Measurements from ENCODE around the gene KCTD10. TPM values are rescaled to one million over a fixed set of nuclear protein-coding genes. Genes with fewer than 3 reads are reported as not detected.

Gene KCTD10
- total and polyA plus RNA-seq, 4 donors: 4.2 to 20.1 (median 9.9) TPM

GRCh38 chr12:109504068-109504467 lies 27.0 kb upstream of the KCTD10 start:
- no peaks in the 10 kb centered on the region for H3K4me1 ChIP-seq (ENCODE audit: control insufficient read depth in 4 of 4, insufficient read depth in 4 of 4, low read length in 3 of 4)
- 76% methylated on average over 1 of the region's 1 CpG for WGBS
- no peak for DNase-seq (ENCODE audit: low spot score)
- no peak overlapping the region for H3K4me3 ChIP-seq (ENCODE audit: low read depth in 1 of 3, low read length in 3 of 3)
- H3K9ac ChIP-seq (ENCODE audit: low read depth in 1 of 2, low read length in 2 of 2): no peak overlapping the region
- no peaks in the 10 kb centered on the region for H3K9me3 ChIP-seq (ENCODE audit: control insufficient read depth in 4 of 4, low read length in 3 of 4)
- H3K27ac ChIP-seq (ENCODE audit: low read depth in 1 of 2, low read length in 2 of 2): no peak overlapping the region
- H3K36me3 ChIP-seq (ENCODE audit: control insufficient read depth in 4 of 4, insufficient read depth in 3 of 4, low read depth in 1 of 4, low read length in 3 of 4): peaks cover 19 to 97% (median 78%) of the 10 kb centered on the region in 4 donors
- H3K27me3 ChIP-seq (ENCODE audit: control insufficient read depth in 4 of 4, insufficient read depth in 4 of 4, low read length in 3 of 4): no peaks in the 10 kb centered on the region
- TF ChIP-seq TAF1 (conservative IDR thresholded peaks at IDR 0.05): no peak
- no peak for TF ChIP-seq FOXA2 (IDR thresholded peaks at IDR 0.05)
- TF ChIP-seq NR2F2 (IDR thresholded peaks at IDR 0.05): no peak

- H3K36me3 ChIP-seq (ENCODE audit: control insufficient read depth in 4 of 4, insufficient read depth in 3 of 4, low read depth in 1 of 4, low read length in 3 of 4): peaks cover 21 to 97% (median 80%) of the 10 kb centered on the region in 4 donors
- no peak overlapping the region for H3K9ac ChIP-seq (ENCODE audit: low read depth in 1 of 2, low read length in 2 of 2)
- WGBS: 76% methylated on average over 3 of the region's 3 CpGs
- TF ChIP-seq HNF4G (IDR thresholded peaks at IDR 0.05): no peak
- no peak for TF ChIP-seq YY1 (IDR thresholded peaks at IDR 0.05)
- no peak overlapping the region for H3K4me3 ChIP-seq (ENCODE audit: low read depth in 1 of 3, low read length in 3 of 3)
- H3K9me3 ChIP-seq (ENCODE audit: control insufficient read depth in 4 of 4, low read length in 3 of 4): no peaks in the 10 kb centered on the region
- no peak overlapping the region for H3K27ac ChIP-seq (ENCODE audit: low read depth in 1 of 2, low read length in 2 of 2)
- H3K4me1 ChIP-seq (ENCODE audit: control insufficient read depth in 4 of 4, insufficient read depth in 4 of 4, low read length in 3 of 4): no peaks in the 10 kb centered on the region
- no peak for DNase-seq (ENCODE audit: low spot score)
- H3K27me3 ChIP-seq (ENCODE audit: control insufficient read depth in 4 of 4, insufficient read depth in 4 of 4, low read length in 3 of 4): no peaks in the 10 kb centered on the region
Observed at GRCh38 chr12:109503611-109504010, 26.5 kb upstream of the KCTD10 start.

GRCh38 chr12:109502332-109502731 lies 25.2 kb upstream of the KCTD10 start:
- H3K36me3 ChIP-seq (ENCODE audit: control insufficient read depth in 4 of 4, insufficient read depth in 3 of 4, low read depth in 1 of 4, low read length in 3 of 4): peaks cover 23 to 97% (median 81%) of the 10 kb centered on the region in 4 donors
- no peak overlapping the region for H3K27ac ChIP-seq (ENCODE audit: low read depth in 1 of 2, low read length in 2 of 2)
- no peak for DNase-seq (ENCODE audit: low spot score)
- no peak overlapping the region for H3K9ac ChIP-seq (ENCODE audit: low read depth in 1 of 2, low read length in 2 of 2)
- WGBS: 95% methylated on average over 5 of the region's 5 CpGs
- H3K4me3 ChIP-seq (ENCODE audit: low read depth in 1 of 3, low read length in 3 of 3): no peak overlapping the region
- no peak for TF ChIP-seq TAF1 (conservative IDR thresholded peaks at IDR 0.05)
- no peak for TF ChIP-seq CTCF (IDR thresholded peaks at IDR 0.05; ENCODE audit: low read depth, low read length, missing input control)
- no peak for TF ChIP-seq HNF4A (conservative IDR thresholded peaks at IDR 0.05)
- no peak for TF ChIP-seq EGR1 (IDR thresholded peaks at IDR 0.05; ENCODE audit: low read depth in 2 of 2)
- TF ChIP-seq RAD21 (IDR thresholded peaks at IDR 0.05): no peak
- TF ChIP-seq ATF3 (IDR thresholded peaks at IDR 0.05): no peak
- no peak for TF ChIP-seq JUND (IDR thresholded peaks at IDR 0.05)
- no peaks in the 10 kb centered on the region for H3K4me1 ChIP-seq (ENCODE audit: control insufficient read depth in 4 of 4, insufficient read depth in 4 of 4, low read length in 3 of 4)
- H3K9me3 ChIP-seq (ENCODE audit: control insufficient read depth in 4 of 4, low read length in 3 of 4): no peaks in the 10 kb centered on the region
- no peaks in the 10 kb centered on the region for H3K27me3 ChIP-seq (ENCODE audit: control insufficient read depth in 4 of 4, insufficient read depth in 4 of 4, low read length in 3 of 4)

GRCh38 chr12:109501299-109501698 lies 24.2 kb upstream of the KCTD10 start:
- TF ChIP-seq SP1 (IDR thresholded peaks at IDR 0.05): no peak
- H3K4me3 ChIP-seq (ENCODE audit: low read depth in 1 of 3, low read length in 3 of 3): no peak overlapping the region
- no peak overlapping the region for H3K27ac ChIP-seq (ENCODE audit: low read depth in 1 of 2, low read length in 2 of 2)
- H3K27me3 ChIP-seq (ENCODE audit: control insufficient read depth in 4 of 4, insufficient read depth in 4 of 4, low read length in 3 of 4): no peaks in the 10 kb centered on the region
- H3K4me1 ChIP-seq (ENCODE audit: control insufficient read depth in 4 of 4, insufficient read depth in 4 of 4, low read length in 3 of 4): no peaks in the 10 kb centered on the region
- no peak for DNase-seq (ENCODE audit: low spot score)
- 94% methylated on average over 6 of the region's 6 CpGs for WGBS
- H3K36me3 ChIP-seq (ENCODE audit: control insufficient read depth in 4 of 4, insufficient read depth in 3 of 4, low read depth in 1 of 4, low read length in 3 of 4): peaks cover 20 to 88% (median 80%) of the 10 kb centered on the region in 4 donors
- H3K9ac ChIP-seq (ENCODE audit: low read depth in 1 of 2, low read length in 2 of 2): no peak overlapping the region
- H3K9me3 ChIP-seq (ENCODE audit: control insufficient read depth in 4 of 4, low read length in 3 of 4): no peaks in the 10 kb centered on the region
